ENCODE measurements around the gene GRIN2A.

DNA sequence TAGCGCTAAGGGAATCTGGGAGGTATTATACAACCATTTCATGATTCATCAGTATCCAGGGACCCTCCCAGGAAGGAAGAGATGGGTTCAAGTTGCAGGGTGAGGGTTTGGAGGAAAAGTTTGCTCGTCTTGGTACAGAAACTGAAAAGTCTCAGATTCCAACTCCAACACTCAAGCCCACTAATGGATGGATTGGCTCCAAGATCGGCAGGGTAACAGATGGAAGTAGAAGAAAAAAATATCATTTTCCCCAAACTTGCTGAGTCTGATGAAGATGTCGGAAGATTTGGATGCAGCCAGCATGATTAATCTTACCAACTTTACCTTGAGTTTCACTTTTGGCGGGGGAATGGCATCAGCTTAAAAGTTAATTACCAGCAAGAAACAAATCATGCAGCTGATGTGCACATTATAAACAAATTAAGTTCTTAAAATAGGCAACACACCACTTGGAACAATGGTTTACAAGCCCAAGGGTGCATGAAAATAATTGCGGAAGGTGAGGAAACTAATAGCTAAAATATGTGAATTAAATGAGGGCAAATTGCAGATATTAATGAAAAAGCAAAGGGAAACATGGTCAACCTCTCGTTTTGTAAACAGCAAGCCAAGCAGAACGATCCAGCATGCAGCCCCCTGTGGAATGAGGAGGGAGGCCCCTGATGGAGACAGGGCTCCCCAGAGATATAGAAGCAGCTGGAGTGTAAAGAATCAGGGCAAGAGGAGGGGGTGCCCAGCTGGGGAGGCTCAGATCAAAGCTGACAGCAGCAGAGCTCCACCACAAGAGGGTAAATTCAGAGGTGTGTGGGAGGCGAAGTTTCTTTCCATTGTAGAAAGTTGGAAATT lies 44.1 kb upstream of the GRIN2A start:
- TF ChIP-seq POLR2AphosphoS5 (IDR thresholded peaks at IDR 0.05) (no peak), CTCF (IDR thresholded peaks at IDR 0.05) (no peak), POLR2A (IDR thresholded peaks at IDR 0.05) (no peak)
